Measurements from ENCODE around the gene MAP3K5.

DNA sequence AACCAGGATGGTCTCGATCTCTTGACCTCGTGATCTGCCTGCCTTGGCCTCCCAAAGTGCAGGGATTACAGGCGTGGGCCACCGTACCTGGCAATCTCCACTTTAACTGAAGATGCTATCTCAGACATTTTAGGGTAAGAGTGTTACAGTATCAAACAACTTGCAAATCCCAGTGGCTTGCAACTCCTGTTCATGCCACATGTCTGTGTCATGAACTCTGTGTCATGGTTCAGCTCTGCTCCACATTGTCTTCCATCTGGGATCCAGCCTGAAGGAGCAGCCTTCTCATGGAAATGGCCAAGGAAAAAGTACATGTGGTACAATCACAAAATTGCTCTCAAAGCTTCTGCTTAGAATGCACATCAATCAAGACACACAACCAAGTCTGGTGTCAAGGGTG lies 114.9 kb downstream of the MAP3K5 start:
- TF ChIP-seq, protein P1, sequence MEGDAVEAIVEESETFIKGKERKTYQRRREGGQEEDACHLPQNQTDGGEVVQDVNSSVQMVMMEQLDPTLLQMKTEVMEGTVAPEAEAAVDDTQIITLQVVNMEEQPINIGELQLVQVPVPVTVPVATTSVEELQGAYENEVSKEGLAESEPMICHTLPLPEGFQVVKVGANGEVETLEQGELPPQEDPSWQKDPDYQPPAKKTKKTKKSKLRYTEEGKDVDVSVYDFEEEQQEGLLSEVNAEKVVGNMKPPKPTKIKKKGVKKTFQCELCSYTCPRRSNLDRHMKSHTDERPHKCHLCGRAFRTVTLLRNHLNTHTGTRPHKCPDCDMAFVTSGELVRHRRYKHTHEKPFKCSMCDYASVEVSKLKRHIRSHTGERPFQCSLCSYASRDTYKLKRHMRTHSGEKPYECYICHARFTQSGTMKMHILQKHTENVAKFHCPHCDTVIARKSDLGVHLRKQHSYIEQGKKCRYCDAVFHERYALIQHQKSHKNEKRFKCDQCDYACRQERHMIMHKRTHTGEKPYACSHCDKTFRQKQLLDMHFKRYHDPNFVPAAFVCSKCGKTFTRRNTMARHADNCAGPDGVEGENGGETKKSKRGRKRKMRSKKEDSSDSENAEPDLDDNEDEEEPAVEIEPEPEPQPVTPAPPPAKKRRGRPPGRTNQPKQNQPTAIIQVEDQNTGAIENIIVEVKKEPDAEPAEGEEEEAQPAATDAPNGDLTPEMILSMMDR (IDR thresholded peaks at IDR 0.05; ENCODE audit: insufficient read depth, low read length, poor library complexity, severe bottlenecking) = no peak
- TF ChIP-seq EZH2phosphoT487 (conservative IDR thresholded peaks at IDR 0.05; ENCODE audit: low read length) = no peak
